ENCODE data around the gene KCNQ1.

The KCNQ1 gene

DNA sequence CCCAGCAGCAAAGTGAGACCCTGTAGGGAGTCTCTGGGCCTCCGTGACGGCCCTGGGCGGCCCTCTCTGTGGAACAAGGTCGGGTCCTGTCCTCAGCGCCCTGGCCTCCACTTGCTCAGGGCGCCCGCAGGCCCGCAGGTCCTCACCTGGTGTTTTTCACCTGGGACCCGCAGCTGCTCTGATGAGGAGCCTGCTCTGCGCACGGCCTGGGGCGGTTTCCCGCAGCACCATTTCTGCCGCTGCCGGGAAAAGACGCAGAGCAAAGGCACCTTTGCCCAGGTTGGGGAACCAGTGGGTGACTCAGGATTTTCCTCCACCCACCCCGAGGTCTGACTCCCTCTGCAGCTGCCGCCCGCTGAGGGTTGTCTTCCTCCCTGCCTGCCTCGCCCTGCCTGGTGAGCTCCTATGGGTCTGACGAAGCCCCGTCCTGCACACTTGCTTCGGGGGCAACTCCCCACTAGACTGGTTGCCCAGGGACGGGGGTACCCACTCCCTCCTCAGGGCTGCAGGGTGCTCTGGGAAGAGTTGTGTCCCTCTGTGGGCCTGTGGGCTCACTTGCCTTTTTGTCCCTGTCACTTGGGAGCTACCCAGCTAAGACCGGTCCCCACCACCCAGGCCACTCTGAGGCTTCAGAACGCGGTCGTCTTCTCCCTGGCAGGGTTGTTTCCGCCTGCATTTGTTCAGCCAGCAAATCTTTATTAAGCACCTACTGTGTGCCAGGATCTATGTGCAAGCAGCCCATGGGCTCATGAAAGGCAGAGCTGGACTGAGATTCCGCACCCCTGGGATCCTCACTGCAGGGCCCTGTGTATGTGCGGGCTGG, 89.5 kb downstream of the KCNQ1 start:
- TF ChIP-seq, protein P1, sequence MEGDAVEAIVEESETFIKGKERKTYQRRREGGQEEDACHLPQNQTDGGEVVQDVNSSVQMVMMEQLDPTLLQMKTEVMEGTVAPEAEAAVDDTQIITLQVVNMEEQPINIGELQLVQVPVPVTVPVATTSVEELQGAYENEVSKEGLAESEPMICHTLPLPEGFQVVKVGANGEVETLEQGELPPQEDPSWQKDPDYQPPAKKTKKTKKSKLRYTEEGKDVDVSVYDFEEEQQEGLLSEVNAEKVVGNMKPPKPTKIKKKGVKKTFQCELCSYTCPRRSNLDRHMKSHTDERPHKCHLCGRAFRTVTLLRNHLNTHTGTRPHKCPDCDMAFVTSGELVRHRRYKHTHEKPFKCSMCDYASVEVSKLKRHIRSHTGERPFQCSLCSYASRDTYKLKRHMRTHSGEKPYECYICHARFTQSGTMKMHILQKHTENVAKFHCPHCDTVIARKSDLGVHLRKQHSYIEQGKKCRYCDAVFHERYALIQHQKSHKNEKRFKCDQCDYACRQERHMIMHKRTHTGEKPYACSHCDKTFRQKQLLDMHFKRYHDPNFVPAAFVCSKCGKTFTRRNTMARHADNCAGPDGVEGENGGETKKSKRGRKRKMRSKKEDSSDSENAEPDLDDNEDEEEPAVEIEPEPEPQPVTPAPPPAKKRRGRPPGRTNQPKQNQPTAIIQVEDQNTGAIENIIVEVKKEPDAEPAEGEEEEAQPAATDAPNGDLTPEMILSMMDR (IDR thresholded peaks at IDR 0.05; ENCODE audit: low read depth, low read length) = no peak
- no peak overlapping the region for H3K4me3 ChIP-seq (ENCODE audit: low read depth, low read length)

DNA sequence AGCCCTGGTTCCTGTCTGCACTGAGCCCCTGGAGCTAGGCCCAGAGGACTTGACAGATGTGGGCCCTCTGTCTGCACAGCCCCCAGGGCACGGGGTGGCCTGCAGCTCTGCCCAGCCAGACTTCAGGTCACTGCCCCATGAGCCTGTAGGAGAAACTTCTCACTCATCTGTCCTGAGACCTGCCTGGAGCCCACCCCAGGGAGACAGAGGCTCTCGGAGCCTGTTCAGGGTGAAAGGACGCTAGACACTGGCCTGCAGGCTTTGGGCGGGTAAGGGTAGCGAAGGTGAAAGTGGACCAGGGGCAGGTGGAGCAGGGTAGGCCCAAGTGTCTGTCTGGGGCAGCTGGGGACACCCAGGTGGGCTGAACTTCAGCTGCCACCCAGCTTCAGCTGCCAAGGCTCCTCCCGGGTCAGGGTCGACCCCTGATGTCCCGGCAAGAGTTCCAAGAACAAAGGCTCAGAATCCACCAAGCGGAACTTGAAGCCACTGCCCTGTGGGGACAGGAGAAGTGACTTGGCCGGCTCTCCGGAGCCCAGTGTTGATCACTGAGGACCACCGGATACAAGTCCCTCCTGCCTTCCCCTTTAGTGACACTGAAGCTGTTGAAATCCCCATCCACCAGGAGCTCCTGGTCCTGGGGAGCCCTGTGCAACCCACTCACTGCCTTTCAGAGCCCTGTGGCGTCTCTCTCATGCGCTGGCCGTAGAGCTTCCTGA, 90.3 kb downstream of the KCNQ1 start:
- TF ChIP-seq, protein P1 (IDR thresholded peaks at IDR 0.05; ENCODE audit: low read depth, low read length) = no peak
- no peak overlapping the region for H3K4me3 ChIP-seq (ENCODE audit: low read depth, low read length)

DNA sequence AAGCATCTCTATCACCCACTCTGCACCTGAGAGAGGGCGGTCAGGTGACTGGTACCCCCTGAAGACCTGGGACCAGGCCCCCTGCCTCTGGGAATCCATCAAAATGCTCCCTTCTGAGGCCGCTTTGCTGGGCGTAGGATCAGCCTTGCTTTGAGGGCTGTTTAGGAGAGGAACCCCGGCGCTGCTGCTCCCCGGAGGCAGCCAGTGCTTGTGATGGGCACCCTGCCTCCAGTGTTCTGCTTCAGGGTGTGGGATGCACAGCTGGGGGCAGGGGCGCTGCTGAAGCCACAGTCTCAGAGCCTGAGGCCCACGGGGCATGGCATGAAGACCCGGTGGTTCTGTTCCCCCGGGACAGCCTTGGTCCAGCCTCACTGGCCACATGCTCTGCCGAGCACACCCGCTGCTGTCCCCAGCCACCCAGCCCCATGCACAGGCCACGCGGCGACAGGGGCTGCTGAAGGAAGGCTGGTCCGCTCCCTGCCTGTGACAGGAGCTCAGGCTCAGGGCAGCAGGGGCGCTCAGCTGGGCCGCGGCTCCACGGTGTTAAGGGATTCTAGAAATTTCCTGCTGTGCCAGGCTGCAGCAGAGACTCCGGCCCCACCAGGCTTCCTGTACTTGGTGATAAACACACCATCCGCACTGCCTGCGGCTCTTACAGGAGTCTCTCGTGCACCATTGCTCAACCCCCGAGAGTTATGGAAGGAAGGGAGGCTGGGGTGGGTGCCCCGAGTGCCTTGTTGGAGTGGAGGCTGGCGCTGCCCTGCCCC, 91.0 kb downstream of the KCNQ1 start:
- TF ChIP-seq, protein P1 (IDR thresholded peaks at IDR 0.05; ENCODE audit: low read depth, low read length) = no peak

GRCh38 chr11:2536440-2536989, 91.7 kb downstream of the KCNQ1 start:
- H3K4me3 ChIP-seq (ENCODE audit: low read depth, low read length) = no peak overlapping the region
- TF ChIP-seq, protein P1 (IDR thresholded peaks at IDR 0.05; ENCODE audit: low read depth, low read length) = no peak

More for the DNA sequence above, 91.0 kb downstream of the KCNQ1 start:
- H3K4me3 ChIP-seq (ENCODE audit: low read depth, low read length) = no peak overlapping the region

- TF ChIP-seq, protein P1 (IDR thresholded peaks at IDR 0.05; ENCODE audit: low read depth, low read length) = no peak
- H3K4me3 ChIP-seq (ENCODE audit: low read depth, low read length) = no peak overlapping the region
Measured at GRCh38 chr11:2537010-2537705, 92.3 kb downstream of the KCNQ1 start.

DNA sequence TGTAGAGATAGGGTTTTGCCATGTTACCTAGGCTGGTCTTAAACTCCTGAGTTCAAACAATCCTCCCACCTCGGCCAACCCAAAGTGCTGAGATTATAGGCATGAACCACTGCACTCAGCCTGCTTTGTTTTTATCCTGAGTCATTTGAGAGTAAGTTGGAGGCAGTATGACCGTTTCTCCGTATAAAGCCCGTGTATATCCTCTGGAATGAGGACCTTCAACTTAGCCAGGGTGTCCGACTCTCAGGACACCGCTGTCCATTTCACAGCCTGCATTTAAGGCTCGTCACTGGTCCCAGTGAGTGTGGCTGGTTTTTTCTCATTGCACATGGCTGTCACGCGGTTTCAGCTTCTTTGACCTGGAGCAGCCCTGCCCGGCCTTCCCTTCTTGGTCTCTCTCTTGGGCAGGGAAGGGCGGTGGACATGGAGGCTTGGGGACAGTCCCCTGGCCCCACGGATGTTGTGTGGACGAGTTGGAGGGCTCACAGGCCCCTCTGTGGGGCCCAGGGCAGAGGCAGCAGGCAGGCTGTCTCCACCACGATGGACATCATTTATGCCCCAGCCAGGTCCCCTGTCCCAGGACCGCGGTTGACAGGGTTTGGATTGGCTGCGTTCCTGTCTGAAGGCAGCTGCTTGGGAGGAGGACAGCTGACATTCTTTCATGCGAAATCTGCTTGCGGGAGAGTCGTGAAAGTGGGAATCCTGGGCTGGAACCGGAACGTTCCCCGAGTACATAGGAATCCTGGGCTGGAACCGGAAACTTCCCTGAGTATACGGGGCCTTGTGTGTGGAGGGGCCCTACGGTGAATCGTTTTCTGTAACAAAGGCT, 93.3 kb downstream of the KCNQ1 start:
- H3K4me3 ChIP-seq (ENCODE audit: low read depth, low read length) = no peak overlapping the region
- TF ChIP-seq, protein P1 (IDR thresholded peaks at IDR 0.05; ENCODE audit: low read depth, low read length) = no peak
